Stimulated activated naive CD8-positive, alpha-beta T cell treated with anti-CD3 and anti-CD28 coated beads, Interleukin-15, Interleukin-2, amounts not matched to agents 100 ng/mL and 50 ng/mL, for 24 hours (primary cell): ENCODE results near the gene KCNJ12.
"Not testable (repeated sequence)": the region's sequence is repeated elsewhere in the genome, so short reads cannot be mapped to it uniquely, and the experiment has no call there.

ENCODE experiments used
- H3K27ac Mint-ChIP-seq: one replicate; pipeline ENCODE4 v1.8.0; 2021; ENCODE audit warnings: mild to moderate bottlenecking, mixed read lengths
- H3K27me3 Mint-ChIP-seq: one replicate; pipeline ENCODE4 v1.8.0; 2021; ENCODE audit warnings: mixed read lengths
- H3K36me3 Mint-ChIP-seq: one replicate; pipeline ENCODE4 v1.8.0; 2021; ENCODE audit warnings: low read depth, mixed read lengths
- H3K4me1 Mint-ChIP-seq: one replicate; pipeline ENCODE4 v1.8.0; 2021; ENCODE audit warnings: low read depth, mixed read lengths
- H3K4me3 Mint-ChIP-seq: one replicate; pipeline ENCODE4 v1.8.0; 2021; ENCODE audit warnings: mild to moderate bottlenecking, mixed read lengths
- H3K9me3 Mint-ChIP-seq: one replicate; pipeline ENCODE4 v1.8.0; 2021; ENCODE audit warnings: mixed read lengths

The KCNJ12 gene

DNA sequence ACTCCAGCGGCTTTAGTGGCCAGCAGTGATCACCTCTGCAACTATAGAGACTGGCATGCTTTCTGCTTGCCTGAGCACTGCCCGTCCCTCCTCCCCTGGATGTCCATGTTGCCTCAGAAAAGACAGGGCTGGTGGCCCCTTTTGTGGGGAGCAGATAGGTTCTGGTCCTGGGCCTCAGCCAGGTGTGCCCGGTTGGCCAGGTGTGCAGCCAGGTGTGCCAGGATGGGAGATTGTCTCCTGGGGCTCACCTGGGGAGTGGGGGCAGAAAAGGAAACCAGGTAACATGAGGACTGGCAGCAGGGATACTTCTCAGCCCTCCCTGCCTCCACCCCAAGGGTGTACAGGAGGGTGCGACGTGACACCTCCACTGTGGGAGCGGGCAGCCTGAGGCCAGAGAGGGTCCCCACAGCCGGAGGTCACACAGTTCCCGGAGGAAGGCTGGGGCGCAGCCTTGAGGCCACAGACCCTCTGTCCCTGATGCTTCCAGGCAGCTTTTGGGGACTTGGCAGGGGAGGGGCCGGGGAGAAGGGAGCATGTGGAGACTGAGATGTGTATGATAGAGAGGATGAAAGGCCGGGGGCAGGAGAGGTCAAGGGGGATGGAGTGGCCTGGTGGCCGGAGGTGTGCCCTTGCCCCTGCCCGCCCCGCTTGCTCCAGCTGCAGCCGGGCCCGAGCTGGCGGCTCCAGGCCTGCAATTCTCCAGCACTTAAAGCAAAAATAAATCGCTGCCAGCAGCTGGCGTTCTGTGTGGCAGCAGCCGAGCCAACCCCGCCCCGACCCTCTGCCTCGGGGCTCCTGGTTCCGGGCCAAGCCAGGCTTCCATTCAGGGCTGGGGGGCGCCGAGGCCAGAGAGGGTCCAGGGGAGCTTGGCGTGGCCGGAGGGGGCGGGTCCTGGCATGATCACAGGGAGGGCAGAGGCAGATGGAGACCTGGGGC lies 6.7 kb downstream of the KCNJ12 start:
- no peak overlapping the region for H3K27ac Mint-ChIP-seq
- no peaks in the 10 kb centered on the region for H3K9me3 Mint-ChIP-seq
- no peaks in the 10 kb centered on the region for H3K36me3 Mint-ChIP-seq
- no peaks in the 10 kb centered on the region for H3K27me3 Mint-ChIP-seq
- H3K4me1 Mint-ChIP-seq, result peaks cover 1% of the 10 kb centered on the region
- H3K4me3 Mint-ChIP-seq, result no peak overlapping the region

DNA sequence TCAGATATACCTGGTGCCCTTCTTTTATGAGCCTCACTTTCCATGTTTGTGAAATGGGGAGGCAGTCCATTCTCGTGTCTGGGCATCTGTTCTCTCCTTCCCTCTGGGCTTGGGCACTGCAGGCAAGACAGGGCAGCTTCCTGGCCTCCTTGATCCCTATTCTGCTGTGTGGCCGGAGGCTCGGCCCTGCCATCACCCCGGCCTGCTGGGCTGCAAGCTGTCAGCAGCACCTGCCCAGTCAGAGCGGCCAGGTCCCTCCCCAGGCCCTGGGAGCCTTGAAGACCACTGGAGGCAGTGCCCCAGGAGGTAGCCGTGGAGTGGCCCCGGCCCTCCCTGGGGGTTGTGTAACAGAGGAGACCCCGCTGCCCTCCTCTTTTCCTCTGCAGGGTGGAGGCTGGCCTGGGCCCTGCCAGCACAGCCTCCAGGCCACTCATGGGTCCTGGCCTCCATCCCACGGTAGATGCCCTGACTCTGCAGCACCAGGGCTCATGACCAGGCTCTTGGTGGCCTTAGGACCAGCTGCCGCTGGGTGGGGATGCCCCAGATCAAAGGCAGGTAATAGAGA lies 9.2 kb downstream of the KCNJ12 start:
- H3K27me3 Mint-ChIP-seq, result no peaks in the 10 kb centered on the region
- no peak overlapping the region for H3K4me3 Mint-ChIP-seq
- H3K27ac Mint-ChIP-seq, result no peak overlapping the region
- no peaks in the 10 kb centered on the region for H3K4me1 Mint-ChIP-seq
- no peaks in the 10 kb centered on the region for H3K36me3 Mint-ChIP-seq
- H3K9me3 Mint-ChIP-seq, result no peaks in the 10 kb centered on the region

DNA sequence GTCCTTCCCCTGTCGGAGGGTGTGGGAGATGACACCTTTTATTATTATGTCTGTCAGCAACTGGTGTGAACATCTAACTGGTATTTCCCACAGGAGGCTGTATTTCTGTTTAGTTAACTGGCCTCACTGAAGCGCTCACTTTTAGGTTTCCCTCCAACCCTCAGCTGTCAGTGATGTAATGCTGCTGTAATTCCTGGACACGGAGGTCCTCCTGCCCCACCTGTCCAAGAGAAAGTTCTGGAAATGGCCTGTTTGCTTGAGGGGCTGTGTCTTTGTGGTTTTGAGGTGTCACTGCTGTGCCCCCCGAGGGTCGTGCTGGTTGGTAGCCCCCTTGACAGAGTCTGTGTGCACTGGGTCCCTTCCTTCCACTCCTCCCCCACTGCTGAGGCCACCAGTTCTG lies 11.5 kb downstream of the KCNJ12 start:
- no peaks in the 10 kb centered on the region for H3K9me3 Mint-ChIP-seq
- no peak overlapping the region for H3K27ac Mint-ChIP-seq
- no peaks in the 10 kb centered on the region for H3K4me1 Mint-ChIP-seq
- H3K4me3 Mint-ChIP-seq, result no peak overlapping the region
- H3K36me3 Mint-ChIP-seq, result no peaks in the 10 kb centered on the region
- H3K27me3 Mint-ChIP-seq, result no peaks in the 10 kb centered on the region

DNA sequence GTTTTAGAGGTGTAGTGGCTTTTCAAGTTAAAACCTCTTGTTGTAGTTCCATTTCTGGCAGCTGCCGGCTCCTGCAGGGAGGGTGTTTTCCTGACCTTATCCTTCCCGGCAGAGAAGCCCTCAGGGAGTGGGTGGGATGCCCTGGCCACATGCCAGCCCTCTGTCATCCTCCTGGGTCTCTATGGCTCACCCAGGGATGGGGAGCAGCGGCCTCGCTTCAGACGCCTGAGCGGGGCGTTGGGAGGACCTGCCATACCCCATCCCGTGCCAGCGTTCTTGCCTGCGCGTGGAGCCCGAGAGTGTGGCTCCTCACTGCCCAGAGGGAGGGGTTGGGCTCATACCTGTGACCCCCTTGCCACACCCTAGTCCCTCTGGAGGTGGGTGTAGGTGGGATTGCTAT lies 11.9 kb downstream of the KCNJ12 start:
- Mint-ChIP-seq H3K27me3 (no peaks in the 10 kb centered on the region), H3K36me3 (no peaks in the 10 kb centered on the region), H3K4me3 (no peak overlapping the region), H3K27ac (no peak overlapping the region), H3K9me3 (no peaks in the 10 kb centered on the region), H3K4me1 (no peaks in the 10 kb centered on the region)

DNA sequence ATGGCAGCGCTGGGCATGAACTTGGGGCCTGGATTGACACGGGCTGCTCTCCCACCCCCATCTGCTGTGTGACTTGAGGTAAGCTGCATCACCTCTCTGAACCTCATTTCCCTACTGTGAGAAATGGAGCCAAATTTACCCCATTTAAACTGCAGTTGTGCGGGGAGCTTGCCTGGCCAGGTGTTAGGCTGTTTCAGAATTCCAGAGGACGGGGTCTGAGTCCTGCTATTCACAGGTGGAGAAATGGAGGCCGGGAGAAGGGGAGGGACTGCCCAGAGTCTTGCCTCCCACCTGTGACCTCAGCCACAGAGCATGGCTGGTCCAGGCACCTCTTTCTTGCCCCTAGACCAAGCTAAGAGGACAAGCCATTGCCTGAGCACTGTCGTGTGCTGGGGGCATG lies 12.8 kb downstream of the KCNJ12 start:
- Mint-ChIP-seq H3K27ac (no peak overlapping the region), H3K27me3 (no peaks in the 10 kb centered on the region), H3K36me3 (no peaks in the 10 kb centered on the region), H3K4me1 (no peaks in the 10 kb centered on the region), H3K4me3 (no peak overlapping the region), H3K9me3 (no peaks in the 10 kb centered on the region)

DNA sequence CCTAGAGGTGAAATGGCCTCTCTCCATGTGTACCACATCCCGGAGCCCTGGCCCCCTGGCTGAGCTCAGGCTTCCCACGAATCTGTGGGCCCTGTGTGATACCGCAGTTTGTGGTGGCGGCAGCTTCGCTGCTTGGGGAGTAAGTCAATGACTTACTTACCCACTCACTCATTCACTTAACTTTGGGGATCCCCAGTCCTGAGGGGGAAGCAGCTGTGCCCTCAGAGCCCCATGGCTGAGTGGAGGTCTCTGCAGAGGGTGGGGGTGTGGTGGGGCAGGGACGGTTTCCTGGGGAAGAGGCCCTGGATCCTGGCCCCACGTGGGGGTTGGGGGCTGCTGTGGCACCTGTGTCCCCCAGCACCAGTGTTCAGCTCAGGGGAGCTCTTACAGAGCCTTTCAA lies 13.2 kb downstream of the KCNJ12 start:
- H3K36me3 Mint-ChIP-seq, result no peaks in the 10 kb centered on the region
- no peak overlapping the region for H3K27ac Mint-ChIP-seq

DNA sequence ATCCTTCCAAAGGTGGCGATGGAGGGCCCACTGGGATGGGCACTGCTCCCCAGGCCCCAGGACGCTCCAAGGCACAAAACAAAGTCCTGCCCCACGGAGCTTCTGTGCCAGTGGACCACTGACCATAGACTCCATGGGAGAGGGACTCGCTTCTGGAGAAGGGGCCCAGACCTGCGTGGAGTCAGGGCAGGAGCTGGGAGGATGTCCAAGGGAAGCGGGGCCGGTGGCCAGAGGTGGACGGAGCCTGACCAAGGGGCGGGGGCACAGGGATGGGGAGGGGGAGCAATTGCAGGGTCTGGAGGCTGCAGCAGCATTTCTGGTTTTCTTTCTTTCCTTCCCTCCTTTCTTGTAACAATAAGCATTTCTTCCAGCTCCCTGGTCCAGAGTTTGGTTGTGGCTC lies 14.1 kb downstream of the KCNJ12 start:
- H3K36me3 Mint-ChIP-seq, result no peaks in the 10 kb centered on the region
- H3K27me3 Mint-ChIP-seq, result no peaks in the 10 kb centered on the region
- H3K4me1 Mint-ChIP-seq, result no peaks in the 10 kb centered on the region
- H3K4me3 Mint-ChIP-seq, result no peak overlapping the region
- H3K27ac Mint-ChIP-seq, result no peak overlapping the region
- no peaks in the 10 kb centered on the region for H3K9me3 Mint-ChIP-seq

More for the DNA sequence above, 13.2 kb downstream of the KCNJ12 start:
- Mint-ChIP-seq H3K4me3 (no peak overlapping the region), H3K4me1 (no peaks in the 10 kb centered on the region), H3K27me3 (no peaks in the 10 kb centered on the region), H3K9me3 (no peaks in the 10 kb centered on the region)

DNA sequence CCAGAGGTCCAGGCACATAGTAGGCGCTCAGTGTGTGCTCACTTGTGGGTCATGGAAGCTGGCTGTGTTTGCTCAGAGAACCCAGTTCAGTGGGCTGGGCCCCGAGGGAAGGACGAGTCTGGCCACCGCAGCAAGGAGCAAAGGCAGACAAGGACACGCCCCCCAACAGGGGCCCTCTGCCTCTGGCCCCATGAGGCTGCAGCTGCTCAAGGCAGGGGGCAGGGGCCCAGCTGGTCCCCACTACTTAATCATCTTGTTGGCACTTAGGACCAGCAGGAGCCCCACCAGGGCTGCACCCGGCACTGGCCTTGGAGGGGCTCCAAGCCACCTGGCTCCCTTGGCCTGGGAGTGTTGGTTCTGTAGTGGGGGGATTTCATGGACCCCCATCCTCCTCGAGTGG lies 16.1 kb downstream of the KCNJ12 start:
- Mint-ChIP-seq H3K4me3 (no peak overlapping the region), H3K36me3 (no peaks in the 10 kb centered on the region), H3K4me1 (no peaks in the 10 kb centered on the region), H3K9me3 (no peaks in the 10 kb centered on the region), H3K27me3 (no peaks in the 10 kb centered on the region), H3K27ac (no peak overlapping the region)

DNA sequence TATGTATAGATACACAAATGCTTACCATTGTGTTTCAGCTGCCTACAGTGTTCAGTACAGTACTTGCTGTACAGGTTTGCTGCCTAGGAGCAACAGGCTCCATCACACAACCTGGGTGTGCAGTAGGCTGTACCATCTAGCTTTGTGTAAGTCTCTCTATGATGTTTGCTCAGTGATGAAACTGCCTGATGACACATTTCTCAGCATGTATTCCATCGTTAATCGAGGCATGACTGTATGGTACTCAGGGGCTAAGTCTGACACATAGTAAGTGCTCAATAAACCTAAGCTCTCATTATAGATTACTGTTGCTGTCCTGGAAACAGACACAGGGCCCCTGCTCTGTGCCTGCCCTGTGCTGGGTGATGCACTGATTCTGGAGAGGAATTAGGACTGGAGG lies 18.1 kb downstream of the KCNJ12 start:
- Mint-ChIP-seq H3K36me3 (no peaks in the 10 kb centered on the region), H3K4me3 (no peak overlapping the region), H3K27me3 (no peaks in the 10 kb centered on the region), H3K9me3 (no peaks in the 10 kb centered on the region), H3K27ac (no peak overlapping the region), H3K4me1 (no peaks in the 10 kb centered on the region)

DNA sequence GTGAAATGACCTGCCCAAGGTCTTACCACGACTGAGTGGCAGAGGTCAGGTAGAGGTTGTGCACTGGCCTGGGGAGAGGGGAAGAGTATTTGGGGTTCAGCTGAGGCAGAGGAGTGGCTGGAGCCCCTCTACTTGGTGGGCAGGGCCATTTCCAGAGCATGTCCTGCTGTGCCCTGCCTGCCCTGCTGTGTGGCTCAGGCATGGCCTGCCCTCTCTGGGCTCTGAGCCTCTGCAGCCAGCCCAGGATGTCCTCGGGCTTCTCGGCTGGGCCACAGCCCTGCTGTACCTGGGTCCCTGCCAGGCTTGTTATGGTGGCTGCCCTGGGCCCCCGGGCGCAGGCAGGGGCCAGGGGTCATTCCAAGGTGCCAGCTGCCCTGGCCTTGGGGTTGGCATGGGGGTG lies 19.6 kb downstream of the KCNJ12 start:
- no peaks in the 10 kb centered on the region for H3K9me3 Mint-ChIP-seq
- H3K27me3 Mint-ChIP-seq, result no peaks in the 10 kb centered on the region
- H3K27ac Mint-ChIP-seq, result no peak overlapping the region
- H3K4me1 Mint-ChIP-seq, result no peaks in the 10 kb centered on the region
- H3K4me3 Mint-ChIP-seq, result no peak overlapping the region
- no peaks in the 10 kb centered on the region for H3K36me3 Mint-ChIP-seq

DNA sequence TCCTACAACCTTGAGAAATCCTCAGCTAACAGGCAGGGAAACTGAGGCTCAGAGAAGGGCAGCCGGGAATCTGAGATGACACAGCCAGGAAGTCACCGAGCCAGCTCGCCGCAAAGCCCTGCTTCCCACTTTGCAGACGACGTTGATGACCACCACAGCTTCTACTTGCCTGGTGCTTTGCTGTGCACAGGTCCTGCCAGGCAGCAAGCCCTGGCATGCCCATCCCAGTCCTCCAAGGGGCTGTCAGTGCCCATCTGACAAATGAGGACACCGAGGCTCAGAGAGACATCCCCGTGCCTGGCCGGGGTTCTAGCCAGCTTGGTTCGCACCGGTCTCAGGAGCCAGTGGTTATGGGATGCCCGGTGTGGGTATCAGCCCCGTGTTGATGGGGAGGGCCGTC lies 20.1 kb downstream of the KCNJ12 start:
- no peak overlapping the region for H3K27ac Mint-ChIP-seq
- H3K9me3 Mint-ChIP-seq, result no peaks in the 10 kb centered on the region
- H3K27me3 Mint-ChIP-seq, result no peaks in the 10 kb centered on the region
- H3K36me3 Mint-ChIP-seq, result no peaks in the 10 kb centered on the region
- no peaks in the 10 kb centered on the region for H3K4me1 Mint-ChIP-seq
- H3K4me3 Mint-ChIP-seq, result no peak overlapping the region

DNA sequence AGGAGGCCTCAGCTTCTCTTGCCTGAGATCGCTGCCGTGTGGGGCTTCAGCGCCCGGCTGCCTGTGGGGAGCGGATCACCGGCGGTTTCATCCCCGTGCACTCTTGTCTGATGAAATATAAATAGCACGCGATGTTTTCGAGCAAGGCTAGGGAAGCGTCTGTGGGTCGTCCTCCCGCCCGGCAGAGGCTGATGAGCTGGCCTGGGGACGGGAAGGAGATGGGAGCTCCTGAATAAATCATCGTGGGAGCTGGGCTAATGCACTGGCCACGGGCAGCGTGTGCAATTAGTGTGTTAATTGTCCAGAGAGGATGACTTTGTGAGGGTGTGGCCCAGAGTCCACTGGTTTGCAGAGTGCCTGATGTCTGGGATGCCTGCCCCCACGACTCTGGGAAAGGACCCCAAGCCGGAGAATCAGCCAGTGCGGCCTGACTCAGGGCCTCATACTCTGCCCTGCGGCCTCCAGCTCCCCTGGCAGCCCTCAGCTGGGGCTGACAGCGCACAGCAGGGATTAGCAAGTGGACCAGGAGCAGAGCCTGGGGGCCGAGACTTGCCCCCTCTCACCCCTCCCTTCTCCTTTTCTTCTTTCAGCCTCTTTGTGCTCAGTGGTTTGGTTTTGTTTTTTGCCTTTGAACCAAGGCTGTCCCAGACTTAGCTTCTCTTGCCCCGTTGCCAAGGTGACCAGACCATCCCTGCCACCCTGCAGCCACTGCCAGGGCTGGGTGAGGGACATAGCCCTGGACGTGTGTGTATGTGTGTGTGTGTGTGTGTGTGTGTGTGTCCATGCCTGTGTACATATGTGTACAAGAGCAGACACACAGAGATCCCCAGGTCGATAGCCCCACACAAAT lies 21.4 kb downstream of the KCNJ12 start:
- Mint-ChIP-seq H3K4me3 (no peak overlapping the region), H3K27me3 (no peaks in the 10 kb centered on the region), H3K4me1 (no peaks in the 10 kb centered on the region), H3K27ac (no peak overlapping the region), H3K9me3 (no peaks in the 10 kb centered on the region), H3K36me3 (no peaks in the 10 kb centered on the region)

DNA sequence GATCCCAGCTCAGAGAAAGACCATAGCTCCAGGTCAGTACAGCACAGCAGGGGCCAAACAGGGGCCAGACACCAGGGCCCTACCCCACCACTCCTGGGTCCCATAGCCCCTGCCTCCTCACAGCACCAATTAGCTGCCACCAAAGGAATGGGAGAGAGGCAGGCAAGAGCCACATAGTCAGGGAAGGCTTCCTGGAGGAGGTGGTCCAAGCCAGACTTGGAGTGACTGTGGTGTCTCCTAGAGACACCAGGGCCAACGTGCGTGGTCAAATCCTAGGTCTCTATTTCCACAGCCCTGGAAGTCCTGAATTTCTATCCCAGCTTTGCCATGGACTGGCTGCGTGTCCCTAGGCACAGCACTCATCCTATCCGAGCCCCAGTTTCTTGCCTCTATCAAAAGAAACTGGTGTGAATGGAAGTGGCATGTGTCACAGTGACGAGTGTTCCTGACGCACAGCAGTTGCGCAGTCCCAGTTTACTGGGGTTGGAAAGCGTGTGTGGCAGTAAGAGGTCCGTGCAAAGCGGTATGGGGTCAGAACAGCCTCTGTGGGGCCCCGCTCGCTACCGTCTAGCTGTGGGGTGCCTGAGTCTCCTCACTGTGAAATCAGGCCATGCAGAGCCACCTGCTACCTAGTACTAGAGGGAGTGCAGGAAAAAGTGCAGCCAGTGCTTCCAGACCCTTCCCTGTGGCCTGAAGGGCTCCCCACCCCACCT lies 23.5 kb downstream of the KCNJ12 start:
- no peaks in the 10 kb centered on the region for H3K4me1 Mint-ChIP-seq
- H3K27ac Mint-ChIP-seq, result no peak overlapping the region
- H3K27me3 Mint-ChIP-seq, result no peaks in the 10 kb centered on the region
- no peak overlapping the region for H3K4me3 Mint-ChIP-seq
- H3K9me3 Mint-ChIP-seq, result no peaks in the 10 kb centered on the region
- H3K36me3 Mint-ChIP-seq, result no peaks in the 10 kb centered on the region

DNA sequence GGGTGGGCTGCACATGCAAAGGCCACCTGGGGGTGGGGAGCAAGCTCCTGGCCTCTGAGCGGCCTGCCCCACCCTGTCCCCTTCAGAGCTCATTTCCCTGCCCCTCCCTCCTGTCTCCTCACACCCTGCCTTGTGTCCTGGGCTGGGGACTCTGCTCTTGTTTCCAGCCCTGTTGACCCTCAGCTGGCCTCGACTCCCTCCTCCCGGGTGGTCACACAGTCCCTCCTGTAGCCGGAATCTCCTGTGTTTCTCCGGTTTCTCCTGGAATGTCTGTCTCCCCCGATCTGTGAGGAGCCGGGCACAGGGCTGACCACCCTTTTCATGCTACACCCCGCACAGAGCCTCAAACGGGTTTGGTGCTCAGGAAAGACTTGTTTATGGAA lies 24.0 kb downstream of the KCNJ12 start:
- H3K4me1 Mint-ChIP-seq, H3K27me3 Mint-ChIP-seq, H3K9me3 Mint-ChIP-seq, H3K36me3 Mint-ChIP-seq, H3K4me3 Mint-ChIP-seq, H3K27ac Mint-ChIP-seq: not testable (repeated sequence)
